Measurements from ENCODE around the gene ABHD2.

- TF ChIP-seq CTCF (tag by site-specific recombination; IDR thresholded peaks at IDR 0.05) (no peak), REST (tag by site-specific recombination; IDR thresholded peaks at IDR 0.05) (no peak)
Measured at GRCh38 chr15:89043031-89044002, 44.9 kb upstream of the ABHD2 start.

All from HEK293 (cell line).